ENCODE results near the gene SLC6A19.

The SLC6A19 gene

GRCh38 chr5:1181451-1182359 lies 19.7 kb upstream of the SLC6A19 start:
- DNase-seq, result no peak

GRCh38 chr5:1182360-1182632 lies 19.1 kb upstream of the SLC6A19 start:
- DNase-seq, result no peak

GRCh38 chr5:1182633-1183423 lies 18.6 kb upstream of the SLC6A19 start:
- no peak for DNase-seq

GRCh38 chr5:1183424-1184162 lies 17.8 kb upstream of the SLC6A19 start:
- no peak for DNase-seq

- DNase-seq, result no peak
These were observed 17.3 kb upstream of the SLC6A19 start for GRCh38 chr5:1184163-1184470.

- DNase-seq, result no peak
These were observed 16.9 kb upstream of the SLC6A19 start for GRCh38 chr5:1184481-1184880.

- DNase-seq, result no peak
These were observed 16.3 kb upstream of the SLC6A19 start for GRCh38 chr5:1185038-1185627.

- no peak for DNase-seq
These were observed 15.6 kb upstream of the SLC6A19 start for GRCh38 chr5:1185629-1186350.

- DNase-seq, result no peak
These were observed 14.8 kb upstream of the SLC6A19 start for GRCh38 chr5:1186351-1187233.

- DNase-seq, result no peak
These were observed 14.0 kb upstream of the SLC6A19 start for GRCh38 chr5:1187234-1187949.

- no peak for DNase-seq
These were observed 13.5 kb upstream of the SLC6A19 start for GRCh38 chr5:1187950-1188334.

- DNase-seq, result no peak
These were observed 12.9 kb upstream of the SLC6A19 start for GRCh38 chr5:1188464-1188863.

GRCh38 chr5:1189269-1189668 lies 12.1 kb upstream of the SLC6A19 start:
- no peak for DNase-seq

GRCh38 chr5:1190278-1190677 lies 11.1 kb upstream of the SLC6A19 start:
- DNase-seq, result no peak

- no peak for DNase-seq
These were observed 10.6 kb upstream of the SLC6A19 start for GRCh38 chr5:1190837-1191239.

- DNase-seq, result no peak
These were observed 8.3 kb upstream of the SLC6A19 start for GRCh38 chr5:1192971-1193590.

- DNase-seq, result no peak
These were observed 7.8 kb upstream of the SLC6A19 start for GRCh38 chr5:1193591-1193985.

GRCh38 chr5:1194378-1194777 lies 7.0 kb upstream of the SLC6A19 start:
- no peak for DNase-seq

- no peak for DNase-seq
These were observed 6.0 kb upstream of the SLC6A19 start for GRCh38 chr5:1195439-1195838.

GRCh38 chr5:1195916-1196315 lies 5.5 kb upstream of the SLC6A19 start:
- DNase-seq, result no peak

GRCh38 chr5:1196562-1196961 lies 4.8 kb upstream of the SLC6A19 start:
- no peak for DNase-seq

Data from SHP77 treated with DMSO at 0.1 percent for 48 hours (cell line).